ENCODE measurements around the gene SYT1. TPM values are rescaled to one million over a fixed set of nuclear protein-coding genes. Genes with fewer than 3 reads are reported as not detected.

SYT1 gene
- total RNA-seq, 5 donors from 2014 or later (not counting 1 experiment from before 2014, with no cell fraction given): 0.09 TPM; not detected in 3

DNA sequence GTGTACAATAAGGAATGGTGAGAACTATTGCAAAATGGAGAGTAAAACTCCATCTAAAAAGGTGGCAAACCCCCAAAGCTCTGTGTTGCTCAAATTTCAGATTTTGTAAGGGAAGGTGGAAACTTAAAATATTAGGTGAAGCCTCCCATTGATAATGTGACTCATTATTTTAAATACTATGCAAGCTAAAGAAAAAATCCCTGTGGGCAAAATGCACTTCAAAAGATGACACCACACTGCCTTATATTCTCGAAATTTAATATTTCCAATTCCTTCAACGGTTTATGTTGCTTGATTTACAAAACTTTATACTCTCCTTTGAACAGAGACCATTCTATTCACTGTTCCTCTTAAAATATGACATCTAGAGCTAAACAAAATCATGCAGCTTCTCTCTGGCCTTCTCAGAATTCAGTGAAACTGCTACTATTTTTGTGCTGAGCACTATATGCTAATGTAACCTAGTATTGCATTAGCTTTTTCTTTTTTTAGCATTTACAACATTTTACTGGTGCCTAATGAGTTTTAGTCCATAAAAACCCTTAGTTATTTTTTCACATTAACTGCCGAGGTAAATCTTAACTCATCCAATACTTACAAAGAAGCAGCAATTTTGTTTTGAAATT, 297.7 kb downstream of the SYT1 start:
- Mint-ChIP-seq H3K27ac (no peak overlapping the region), H3K27me3 (no peaks in the 10 kb centered on the region), H3K4me3 (no peak overlapping the region), H3K4me1 (no peaks in the 10 kb centered on the region), H3K36me3 (no peaks in the 10 kb centered on the region), H3K9me3 (peaks cover 0 to 7% (median 0%) of the 10 kb centered on the region in 3 donors)
- CTCF ChIA-PET: no interaction called here
- Histone ChIP-seq H3K9me3 (no peaks in the 10 kb centered on the region), H3K36me3 (ENCODE audit: control insufficient read depth in 2 of 2, extremely low read depth in 1 of 2, insufficient read depth in 1 of 2, low read length in 1 of 2) (no peaks in the 10 kb centered on the region), H3K27me3 (replicated peaks in 1 of 2; ENCODE audit: control insufficient read depth in 2 of 2, extremely low read depth in 1 of 2, insufficient read depth in 2 of 2, low read length in 1 of 2) (no peaks in the 10 kb centered on the region), H3K27ac (ENCODE audit: low read length) (no peak overlapping the region), H3K4me1 (ENCODE audit: control insufficient read depth in 1 of 2, extremely low read depth in 1 of 2, insufficient read depth in 2 of 2, low read length in 2 of 2) (no peaks in the 10 kb centered on the region), H3K4me3 (ENCODE audit: control insufficient read depth in 1 of 2, extremely low read depth in 1 of 2, low read length in 1 of 2) (no peak overlapping the region)
- POLR2A ChIA-PET: no interaction called here
- DNase-seq: no peak
- no peak for ATAC-seq (replicated peaks in 1 of 4)
- WGBS (ENCODE audit: insufficient coverage): 55% methylated on average over 2 of the region's 3 CpGs

DNA sequence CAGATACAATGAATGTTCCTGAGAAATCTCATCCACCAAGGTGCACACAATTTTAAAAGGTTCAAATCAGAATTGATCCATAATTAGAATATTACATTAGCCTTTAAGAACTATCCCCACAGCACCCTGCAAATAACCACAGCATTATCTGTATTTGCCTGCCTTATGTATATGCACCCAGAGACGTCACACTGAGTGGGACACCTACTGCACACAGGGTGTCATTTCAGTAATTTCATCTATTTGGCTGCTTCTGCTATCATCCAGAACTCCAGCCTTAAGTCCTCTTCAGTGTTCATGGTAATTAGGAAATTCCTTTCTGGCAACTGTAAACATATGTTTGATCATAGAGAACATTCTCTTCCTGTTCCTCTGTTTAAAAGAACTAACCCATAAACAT, 298.4 kb downstream of the SYT1 start:
- no peak for ATAC-seq (replicated peaks in 1 of 4)
- Mint-ChIP-seq H3K36me3 (no peaks in the 10 kb centered on the region), H3K27me3 (no peaks in the 10 kb centered on the region), H3K4me1 (no peaks in the 10 kb centered on the region), H3K9me3 (peaks cover 0 to 7% (median 0%) of the 10 kb centered on the region in 3 donors), H3K27ac (no peak overlapping the region), H3K4me3 (no peak overlapping the region)
- no peaks in the 10 kb centered on the region for H3K36me3 ChIP-seq (ENCODE audit: control insufficient read depth in 2 of 2, extremely low read depth in 1 of 2, insufficient read depth in 1 of 2, low read length in 1 of 2)
- H3K27ac ChIP-seq (ENCODE audit: low read length): no peak overlapping the region
- WGBS (ENCODE audit: insufficient coverage): no CpG with 5 or more reads among the region's 1 CpG
- DNase-seq: no peak
- H3K4me1 ChIP-seq (ENCODE audit: control insufficient read depth in 1 of 2, extremely low read depth in 1 of 2, insufficient read depth in 2 of 2, low read length in 2 of 2): no peaks in the 10 kb centered on the region
- no peak overlapping the region for H3K4me3 ChIP-seq (ENCODE audit: control insufficient read depth in 1 of 2, extremely low read depth in 1 of 2, low read length in 1 of 2)
- no peaks in the 10 kb centered on the region for H3K9me3 ChIP-seq
- H3K27me3 ChIP-seq (replicated peaks in 1 of 2; ENCODE audit: control insufficient read depth in 2 of 2, extremely low read depth in 1 of 2, insufficient read depth in 2 of 2, low read length in 1 of 2): no peaks in the 10 kb centered on the region
- POLR2A ChIA-PET: no interaction called here
- CTCF ChIA-PET: no interaction called here

DNA sequence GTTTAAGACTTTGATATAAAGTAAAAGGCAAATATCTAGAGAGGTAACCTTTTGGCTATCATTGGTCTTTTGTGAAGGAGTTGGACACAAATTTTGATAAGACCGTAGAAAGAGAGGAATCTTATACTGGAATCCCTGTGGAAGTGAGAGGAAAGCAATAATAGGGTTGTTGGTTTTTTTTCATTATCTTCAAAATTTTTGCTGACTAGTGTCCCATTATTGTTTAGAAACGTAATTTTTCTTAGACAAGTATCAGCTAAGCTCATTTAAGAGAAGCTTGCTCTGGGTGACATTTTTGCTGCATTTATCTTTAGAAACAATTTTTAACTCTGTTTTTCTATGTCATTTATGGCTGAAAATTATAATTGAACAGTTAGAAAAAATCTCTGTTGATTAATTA, 300.3 kb downstream of the SYT1 start:
- ATAC-seq (replicated peaks in 1 of 4): no peak
- CTCF ChIA-PET: no interaction called here
- Histone ChIP-seq H3K4me3 (ENCODE audit: control insufficient read depth in 1 of 2, extremely low read depth in 1 of 2, low read length in 1 of 2) (no peak overlapping the region), H3K27me3 (replicated peaks in 1 of 2; ENCODE audit: control insufficient read depth in 2 of 2, extremely low read depth in 1 of 2, insufficient read depth in 2 of 2, low read length in 1 of 2) (no peaks in the 10 kb centered on the region), H3K36me3 (ENCODE audit: control insufficient read depth in 2 of 2, extremely low read depth in 1 of 2, insufficient read depth in 1 of 2, low read length in 1 of 2) (no peaks in the 10 kb centered on the region), H3K9me3 (no peaks in the 10 kb centered on the region), H3K27ac (ENCODE audit: low read length) (no peak overlapping the region), H3K4me1 (ENCODE audit: control insufficient read depth in 1 of 2, extremely low read depth in 1 of 2, insufficient read depth in 2 of 2, low read length in 2 of 2) (no peaks in the 10 kb centered on the region)
- no CpG with 5 or more reads among the region's 2 CpGs for WGBS (ENCODE audit: insufficient coverage)
- no peak for DNase-seq
- Mint-ChIP-seq H3K27ac (no peak overlapping the region), H3K27me3 (no peaks in the 10 kb centered on the region), H3K9me3 (peaks cover 0 to 9% (median 2%) of the 10 kb centered on the region in 3 donors), H3K4me3 (no peak overlapping the region), H3K36me3 (no peaks in the 10 kb centered on the region), H3K4me1 (no peaks in the 10 kb centered on the region)
- POLR2A ChIA-PET: no interaction called here

DNA sequence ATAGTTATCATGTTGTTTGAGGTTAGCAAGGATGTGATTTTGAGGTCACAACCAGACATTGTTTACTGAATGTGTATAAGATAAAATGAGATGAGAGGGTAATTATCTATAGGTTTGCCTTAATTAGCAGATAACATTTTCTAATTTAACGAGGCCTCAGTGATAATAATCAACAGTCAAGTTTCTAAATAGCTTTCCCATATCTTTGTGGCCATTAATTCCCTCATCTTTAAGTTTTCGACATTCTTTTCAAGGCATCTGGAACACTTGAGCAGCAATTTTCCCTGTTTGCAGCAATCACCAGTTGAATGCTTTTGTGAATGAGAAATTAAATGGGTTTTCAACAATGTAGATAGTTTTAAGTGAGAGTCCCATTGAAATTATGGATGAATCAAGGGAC, 304.1 kb downstream of the SYT1 start:
- ATAC-seq (replicated peaks in 1 of 4) (no peak), DNase-seq (no peak)
- Histone ChIP-seq H3K27ac (ENCODE audit: low read length) (no peak overlapping the region), H3K4me1 (ENCODE audit: control insufficient read depth in 1 of 2, extremely low read depth in 1 of 2, insufficient read depth in 2 of 2, low read length in 2 of 2) (no peaks in the 10 kb centered on the region), H3K9me3 (no peaks in the 10 kb centered on the region), H3K4me3 (ENCODE audit: control insufficient read depth in 1 of 2, extremely low read depth in 1 of 2, low read length in 1 of 2) (no peak overlapping the region), H3K36me3 (ENCODE audit: control insufficient read depth in 2 of 2, extremely low read depth in 1 of 2, insufficient read depth in 1 of 2, low read length in 1 of 2) (no peaks in the 10 kb centered on the region), H3K27me3 (replicated peaks in 1 of 2; ENCODE audit: control insufficient read depth in 2 of 2, extremely low read depth in 1 of 2, insufficient read depth in 2 of 2, low read length in 1 of 2) (no peaks in the 10 kb centered on the region)
- Mint-ChIP-seq H3K36me3 (no peaks in the 10 kb centered on the region), H3K4me1 (no peaks in the 10 kb centered on the region), H3K4me3 (no peak overlapping the region), H3K9me3 (peaks cover 3 to 12% (median 3%) of the 10 kb centered on the region in 3 donors), H3K27ac (no peak overlapping the region), H3K27me3 (no peaks in the 10 kb centered on the region)
- ChIA-PET POLR2A (no interaction called here), CTCF (no interaction called here)
- WGBS (ENCODE audit: insufficient coverage): 60% methylated on average over 1 of the region's 2 CpGs

DNA sequence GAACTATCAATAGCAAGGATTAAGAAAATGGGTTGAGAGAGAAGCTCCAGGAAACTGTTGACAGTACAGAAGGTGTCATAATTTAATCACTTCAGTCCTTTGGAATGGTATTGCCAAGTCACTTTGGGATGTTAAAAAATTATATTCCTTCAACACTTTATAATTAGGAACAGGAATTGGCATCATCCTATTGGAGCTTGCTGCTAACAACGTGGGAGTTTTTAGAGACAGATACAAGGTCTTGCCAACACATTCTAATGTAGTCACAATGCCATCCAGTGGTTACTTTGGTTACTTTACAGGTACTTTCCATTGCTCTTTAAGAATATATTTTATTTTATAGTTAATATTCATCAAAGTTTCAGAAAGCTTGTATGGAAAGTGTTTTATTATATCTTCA, 310.1 kb downstream of the SYT1 start:
- H3K9me3 ChIP-seq: no peaks in the 10 kb centered on the region
- Mint-ChIP-seq H3K4me3 (no peak overlapping the region), H3K27ac (no peak overlapping the region), H3K9me3 (peaks cover 3 to 14% (median 11%) of the 10 kb centered on the region in 3 donors), H3K36me3 (no peaks in the 10 kb centered on the region), H3K4me1 (no peaks in the 10 kb centered on the region), H3K27me3 (no peaks in the 10 kb centered on the region)
- POLR2A ChIA-PET: no interaction called here
- no peaks in the 10 kb centered on the region for H3K36me3 ChIP-seq (ENCODE audit: control insufficient read depth in 2 of 2, extremely low read depth in 1 of 2, insufficient read depth in 1 of 2, low read length in 1 of 2)
- WGBS (ENCODE audit: insufficient coverage): no CpG with 5 or more reads among the region's 1 CpG
- H3K4me3 ChIP-seq (ENCODE audit: control insufficient read depth in 1 of 2, extremely low read depth in 1 of 2, low read length in 1 of 2): no peak overlapping the region
- H3K27ac ChIP-seq (ENCODE audit: low read length): no peak overlapping the region
- no peak for DNase-seq
- no peak for ATAC-seq (replicated peaks in 1 of 4)
- no peaks in the 10 kb centered on the region for H3K27me3 ChIP-seq (replicated peaks in 1 of 2; ENCODE audit: control insufficient read depth in 2 of 2, extremely low read depth in 1 of 2, insufficient read depth in 2 of 2, low read length in 1 of 2)
- no peaks in the 10 kb centered on the region for H3K4me1 ChIP-seq (ENCODE audit: control insufficient read depth in 1 of 2, extremely low read depth in 1 of 2, insufficient read depth in 2 of 2, low read length in 2 of 2)
- CTCF ChIA-PET: no interaction called here

DNA sequence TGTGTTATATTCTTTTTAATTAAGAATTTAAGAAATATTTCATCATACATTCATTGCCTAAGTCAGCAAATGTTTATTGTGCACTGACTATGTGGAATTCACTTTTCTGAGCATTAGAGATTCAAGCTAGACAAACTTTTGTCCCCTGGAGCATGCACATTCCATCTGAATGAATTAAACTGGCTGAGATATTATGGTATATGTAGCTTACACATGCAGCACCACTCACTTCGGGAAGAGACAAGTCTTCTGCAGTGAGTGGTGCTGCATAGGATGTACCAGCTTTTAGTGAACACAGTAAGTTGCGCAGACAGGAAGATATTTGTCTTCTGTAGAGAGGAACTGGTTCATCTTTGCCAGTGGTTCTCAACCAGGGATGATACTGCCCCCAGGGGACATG, 318.4 kb downstream of the SYT1 start:
- peaks cover 0 to 10% (median 3%) of the 10 kb centered on the region in 3 donors for H3K9me3 Mint-ChIP-seq
- no peaks in the 10 kb centered on the region for H3K36me3 Mint-ChIP-seq
- no peaks in the 10 kb centered on the region for H3K9me3 ChIP-seq
- no peak for ATAC-seq (replicated peaks in 1 of 4)
- no peaks in the 10 kb centered on the region for H3K27me3 ChIP-seq (replicated peaks in 1 of 2; ENCODE audit: control insufficient read depth in 2 of 2, extremely low read depth in 1 of 2, insufficient read depth in 2 of 2, low read length in 1 of 2)
- no peaks in the 10 kb centered on the region for H3K36me3 ChIP-seq (ENCODE audit: control insufficient read depth in 2 of 2, extremely low read depth in 1 of 2, insufficient read depth in 1 of 2, low read length in 1 of 2)
- no peaks in the 10 kb centered on the region for H3K4me1 ChIP-seq (ENCODE audit: control insufficient read depth in 1 of 2, extremely low read depth in 1 of 2, insufficient read depth in 2 of 2, low read length in 2 of 2)
- H3K4me3 ChIP-seq (ENCODE audit: control insufficient read depth in 1 of 2, extremely low read depth in 1 of 2, low read length in 1 of 2): no peak overlapping the region
- ChIA-PET CTCF (no interaction called here), POLR2A (no interaction called here)
- no peak overlapping the region for H3K4me3 Mint-ChIP-seq
- no peak overlapping the region for H3K27ac Mint-ChIP-seq
- no peak for DNase-seq
- H3K27ac ChIP-seq (ENCODE audit: low read length): no peak overlapping the region
- whole genome bisulfite sequencing (ENCODE audit: insufficient coverage): 100% methylated on average over 2 of the region's 2 CpGs
- H3K4me1 Mint-ChIP-seq: no peaks in the 10 kb centered on the region
- no peaks in the 10 kb centered on the region for H3K27me3 Mint-ChIP-seq

DNA sequence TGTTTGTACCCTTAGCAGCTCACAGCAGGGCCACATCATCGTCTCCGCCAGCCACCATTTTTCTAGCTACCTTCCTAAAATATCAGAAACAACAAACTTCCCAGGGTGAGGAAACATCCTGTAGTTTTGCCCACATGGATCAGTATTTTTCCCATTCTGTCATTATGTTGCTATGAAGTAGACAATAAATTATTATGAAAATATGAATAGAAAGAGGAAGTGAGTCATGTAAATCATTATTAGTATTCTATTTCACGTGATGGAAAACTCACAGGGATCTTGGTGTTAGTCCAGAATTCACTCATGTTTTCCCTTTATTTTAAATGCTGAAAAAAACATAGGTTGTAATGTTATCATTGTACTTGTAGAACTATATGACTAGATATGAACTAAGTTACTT, 319.4 kb downstream of the SYT1 start:
- no CpG with 5 or more reads among the region's 3 CpGs for whole genome bisulfite sequencing (ENCODE audit: insufficient coverage)
- H3K9me3 ChIP-seq: no peaks in the 10 kb centered on the region
- Mint-ChIP-seq H3K4me3 (no peak overlapping the region), H3K27me3 (no peaks in the 10 kb centered on the region), H3K36me3 (no peaks in the 10 kb centered on the region), H3K9me3 (peaks cover 0 to 8% (median 0%) of the 10 kb centered on the region in 3 donors), H3K4me1 (no peaks in the 10 kb centered on the region), H3K27ac (no peak overlapping the region)
- POLR2A ChIA-PET: no interaction called here
- no peak overlapping the region for H3K27ac ChIP-seq (ENCODE audit: low read length)
- no peaks in the 10 kb centered on the region for H3K36me3 ChIP-seq (ENCODE audit: control insufficient read depth in 2 of 2, extremely low read depth in 1 of 2, insufficient read depth in 1 of 2, low read length in 1 of 2)
- H3K4me1 ChIP-seq (ENCODE audit: control insufficient read depth in 1 of 2, extremely low read depth in 1 of 2, insufficient read depth in 2 of 2, low read length in 2 of 2): no peaks in the 10 kb centered on the region
- H3K27me3 ChIP-seq (replicated peaks in 1 of 2; ENCODE audit: control insufficient read depth in 2 of 2, extremely low read depth in 1 of 2, insufficient read depth in 2 of 2, low read length in 1 of 2): no peaks in the 10 kb centered on the region
- CTCF ChIA-PET: no interaction called here
- no peak for DNase-seq
- no peak overlapping the region for H3K4me3 ChIP-seq (ENCODE audit: control insufficient read depth in 1 of 2, extremely low read depth in 1 of 2, low read length in 1 of 2)
- ATAC-seq (replicated peaks in 1 of 4): no peak
